ENCODE measurements around the gene PRKG2. TPM values are rescaled to one million over a fixed set of nuclear protein-coding genes. Genes with fewer than 3 reads are reported as not detected.

PRKG2 gene
- total RNA-seq, 1 experiment from 2014 or later = 0.23 TPM

GRCh38 chr4:81250430-81250829 lies 35.4 kb upstream of the PRKG2 start:
- no peak overlapping the region for H3K27ac Mint-ChIP-seq (ENCODE audit: low read depth, unreplicated experiment)
- no peaks in the 10 kb centered on the region for H3K36me3 Mint-ChIP-seq (ENCODE audit: insufficient read depth, unreplicated experiment)
- H3K4me3 Mint-ChIP-seq (ENCODE audit: unreplicated experiment) = no peak overlapping the region
- ChIA-PET CTCF (no interaction called here), POLR2A (no interaction called here)
- no TSS peak for BruUV-seq (replicated peaks)
- TF ChIP-seq CTCF (IDR thresholded peaks at IDR 0.05; ENCODE audit: unreplicated experiment) = no peak
- H3K27me3 Mint-ChIP-seq (ENCODE audit: insufficient read depth, unreplicated experiment) = no peaks in the 10 kb centered on the region
- no peaks in the 10 kb centered on the region for H3K9me3 Mint-ChIP-seq (ENCODE audit: unreplicated experiment)
- intact Hi-C loops (cut with micrococcal nuclease) = no loop called here
- DNase-seq (ENCODE audit: unreplicated experiment) = no peak
- H3K4me1 Mint-ChIP-seq (ENCODE audit: insufficient read depth, unreplicated experiment) = peaks cover 3% of the 10 kb centered on the region

- Mint-ChIP-seq H3K27ac (ENCODE audit: low read depth, unreplicated experiment) (no peak overlapping the region), H3K36me3 (ENCODE audit: insufficient read depth, unreplicated experiment) (no peaks in the 10 kb centered on the region), H3K27me3 (ENCODE audit: insufficient read depth, unreplicated experiment) (no peaks in the 10 kb centered on the region), H3K4me1 (ENCODE audit: insufficient read depth, unreplicated experiment) (no peaks in the 10 kb centered on the region), H3K4me3 (ENCODE audit: unreplicated experiment) (no peak overlapping the region), H3K9me3 (ENCODE audit: unreplicated experiment) (no peaks in the 10 kb centered on the region)
- intact Hi-C loops (cut with micrococcal nuclease) = no loop called here
- CTCF ChIA-PET = interaction anchor here (1.0 kb wide), 1 partner anchor 106 kb away, joined by 4 read pairs; no protein-coding TSS in a partner anchor
- DNase-seq (ENCODE audit: unreplicated experiment) = no peak
- TF ChIP-seq CTCF (IDR thresholded peaks at IDR 0.05; ENCODE audit: unreplicated experiment) = no peak
- POLR2A ChIA-PET = no interaction called here
- BruUV-seq (replicated peaks) = no TSS peak
Measured at GRCh38 chr4:81245218-81246009, 30.4 kb upstream of the PRKG2 start.

GRCh38 chr4:81237791-81238190 lies 22.8 kb upstream of the PRKG2 start:
- no peak overlapping the region for H3K4me3 Mint-ChIP-seq (ENCODE audit: unreplicated experiment)
- H3K9me3 Mint-ChIP-seq (ENCODE audit: unreplicated experiment) = no peaks in the 10 kb centered on the region
- POLR2A ChIA-PET = no interaction called here

More at GRCh38 chr4:81237791-81238190, 22.8 kb upstream of the PRKG2 start:
- no TSS peak for BruUV-seq (replicated peaks)
- H3K4me1 Mint-ChIP-seq (ENCODE audit: insufficient read depth, unreplicated experiment) = peaks cover 6% of the 10 kb centered on the region
- no peak for TF ChIP-seq CTCF (IDR thresholded peaks at IDR 0.05; ENCODE audit: unreplicated experiment)
- DNase-seq (ENCODE audit: unreplicated experiment) = peak; percentile 13
- no peaks in the 10 kb centered on the region for H3K36me3 Mint-ChIP-seq (ENCODE audit: insufficient read depth, unreplicated experiment)
- intact Hi-C loops (cut with micrococcal nuclease) = no loop called here
- CTCF ChIA-PET = no interaction called here
- H3K27me3 Mint-ChIP-seq (ENCODE audit: insufficient read depth, unreplicated experiment) = no peaks in the 10 kb centered on the region
- no peak overlapping the region for H3K27ac Mint-ChIP-seq (ENCODE audit: low read depth, unreplicated experiment)
